Stimulated activated CD4-positive, alpha-beta T cell treated with anti-CD3 and anti-CD28 coated beads, Interleukin-12 subunit alpha, Interleukin-12 subunit beta, amount 100 ng/mL, for 48 hours (primary cell): ENCODE data around the gene KRTAP25-1.

Experiments used
- DNase-seq, 3 donors: peaks; one replicate each; pipeline ENCODE4 v3.0.0-alpha.2; 2020; ENCODE audit warnings: low read depth in 2 of 3, low spot score in 1 of 3

Gene KRTAP25-1

DNA sequence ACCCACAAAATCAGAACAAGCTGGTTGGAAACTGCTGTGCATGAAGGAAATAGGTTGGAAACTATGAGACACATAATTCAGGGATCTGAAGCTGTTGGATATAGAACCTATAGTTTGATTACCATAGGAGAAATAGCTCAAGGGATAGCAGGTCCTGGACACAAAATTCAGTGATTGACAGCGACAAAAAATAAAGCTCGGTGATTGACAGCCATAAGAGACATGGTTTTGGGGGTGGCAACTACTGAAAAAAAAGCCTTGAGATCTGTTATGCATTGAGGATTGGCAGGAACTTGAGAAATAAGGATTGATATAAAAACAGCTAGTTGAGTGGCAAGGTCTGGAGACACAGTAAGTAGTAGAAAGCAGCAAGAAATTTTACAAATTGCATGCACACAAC lies at the start of gene KRTAP25-1:
KRTAP25-1 (minus strand) TSS at position 300 of the 400 bp plus-strand sequence; CDS start at position 276, 24 bp downstream.
- DNase-seq, result no peak

DNA sequence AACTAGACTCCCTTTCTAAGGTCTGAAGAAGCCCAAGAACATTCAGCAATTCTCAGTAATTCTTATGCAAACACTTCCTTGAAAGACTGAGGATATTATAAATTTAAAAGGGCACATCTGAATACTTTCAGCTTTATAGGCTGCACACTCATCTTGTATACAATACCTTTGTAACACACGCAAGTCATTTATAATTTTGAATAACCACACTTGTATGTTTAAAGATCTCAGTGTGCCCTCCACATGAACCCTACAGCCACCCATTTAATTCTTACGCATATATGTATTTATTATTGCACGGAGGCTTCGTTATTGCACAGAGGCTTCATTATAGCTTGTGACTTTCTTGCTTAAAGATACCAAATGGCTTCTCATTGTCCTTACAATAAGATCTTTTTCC lies 49.4 kb upstream of the KRTAP25-1 start:
- no peak for DNase-seq

DNA sequence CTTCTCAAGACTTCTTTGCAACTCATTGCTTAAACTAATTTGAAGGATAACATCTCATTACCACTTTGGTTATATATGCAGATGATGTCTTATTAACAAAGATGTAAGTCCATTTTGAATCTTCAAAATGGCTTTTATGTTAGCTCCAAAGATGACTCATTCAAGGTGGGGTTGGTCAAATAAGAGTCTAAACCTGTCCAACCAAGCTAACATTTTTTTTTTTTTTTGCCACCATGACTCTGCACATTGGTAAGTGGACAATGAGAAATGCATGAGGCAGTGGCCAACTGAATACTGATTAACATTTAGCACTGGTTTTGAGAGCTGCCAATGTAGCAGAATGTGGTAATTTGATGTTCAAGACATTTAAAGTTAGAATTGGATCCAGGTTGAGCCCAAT lies 48.5 kb upstream of the KRTAP25-1 start:
- DNase-seq, result no peak

DNA sequence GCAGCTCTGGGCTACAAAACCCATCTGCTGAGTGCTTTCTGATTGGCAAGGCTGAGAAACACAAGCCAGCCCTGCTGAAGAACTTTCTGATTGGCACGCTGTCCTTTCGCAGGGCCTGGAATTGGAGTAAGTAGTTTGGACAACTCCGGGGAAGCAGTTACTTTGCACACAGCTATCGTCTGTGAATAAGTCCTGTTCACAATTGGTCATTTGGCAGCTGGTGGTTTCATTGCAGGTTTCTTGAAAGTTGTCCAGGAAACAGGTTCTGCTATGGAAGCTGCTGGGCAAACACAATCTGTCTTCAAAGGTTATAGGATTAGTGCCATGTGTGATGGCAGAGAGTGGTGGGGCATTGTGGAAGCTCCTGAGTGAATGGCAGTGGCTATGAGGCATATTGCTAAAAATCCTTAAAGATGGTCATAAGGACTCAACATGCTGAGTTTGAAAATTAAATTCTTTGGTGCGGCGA lies 48.0 kb upstream of the KRTAP25-1 start, which contains the start of gene KRTAP27-1:
KRTAP27-1 (minus strand) TSS at position 419 of the 469 bp plus-strand sequence; CDS start at position 393, 26 bp downstream.
- DNase-seq, result no peak

- DNase-seq, result no peak
These were observed 47.3 kb upstream of the KRTAP25-1 start for GRCh38 chr21:30336596-30336995.

DNA sequence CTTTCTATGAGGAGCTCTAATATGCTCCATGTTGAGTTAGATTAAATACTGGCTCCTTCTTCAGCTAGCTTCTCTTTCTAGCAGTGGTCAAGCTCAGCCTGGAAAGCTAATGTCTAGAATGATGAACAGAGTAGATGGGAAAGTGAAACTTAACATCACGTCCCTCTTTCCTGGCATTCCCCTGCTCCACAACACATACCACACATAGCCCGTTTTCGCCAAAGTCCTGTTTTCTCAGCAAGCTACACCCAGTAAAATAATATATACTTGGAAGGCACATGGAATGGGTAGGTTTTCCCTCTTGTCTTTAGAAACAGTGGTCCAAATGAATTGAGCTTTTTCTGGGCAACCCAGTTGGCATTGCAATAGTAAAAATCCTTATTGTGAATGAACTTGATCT lies 44.4 kb upstream of the KRTAP25-1 start:
- DNase-seq, result no peak

GRCh38 chr21:30332681-30333080 lies 43.4 kb upstream of the KRTAP25-1 start:
- DNase-seq, result no peak

DNA sequence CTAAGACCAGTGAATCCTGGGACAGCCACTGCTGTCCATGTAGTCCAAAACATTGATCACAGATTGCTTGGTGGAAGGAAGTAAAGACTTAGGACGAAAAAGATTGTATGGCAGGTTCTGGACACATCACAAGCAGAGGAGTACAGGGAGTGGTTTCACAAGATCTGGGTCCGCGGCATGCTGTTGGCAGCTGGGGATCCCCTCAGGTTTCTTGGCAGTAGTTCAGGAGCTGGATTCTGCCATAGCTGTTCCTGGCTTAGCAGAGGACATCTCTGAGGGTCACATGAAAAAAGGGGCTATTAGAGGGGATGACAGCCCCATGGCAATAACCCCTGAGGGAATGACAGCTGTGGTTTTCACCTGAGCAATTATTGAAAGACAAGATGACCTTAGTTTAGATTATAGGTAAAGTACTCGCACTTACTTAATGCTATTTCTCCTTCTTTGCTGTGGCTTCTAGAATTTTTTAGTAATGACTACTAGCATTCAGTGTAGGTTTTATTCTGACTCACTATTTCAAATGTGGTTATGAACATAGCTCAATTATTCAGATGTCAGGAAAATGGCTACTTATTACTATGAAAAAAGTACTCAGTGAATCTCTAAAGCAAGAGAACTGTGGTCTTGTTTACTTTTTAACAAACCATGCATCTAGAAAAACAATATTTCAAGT lies 40.0 kb upstream of the KRTAP25-1 start:
- DNase-seq, result no peak

GRCh38 chr21:30326390-30326789 lies 37.1 kb upstream of the KRTAP25-1 start:
- no peak for DNase-seq

DNA sequence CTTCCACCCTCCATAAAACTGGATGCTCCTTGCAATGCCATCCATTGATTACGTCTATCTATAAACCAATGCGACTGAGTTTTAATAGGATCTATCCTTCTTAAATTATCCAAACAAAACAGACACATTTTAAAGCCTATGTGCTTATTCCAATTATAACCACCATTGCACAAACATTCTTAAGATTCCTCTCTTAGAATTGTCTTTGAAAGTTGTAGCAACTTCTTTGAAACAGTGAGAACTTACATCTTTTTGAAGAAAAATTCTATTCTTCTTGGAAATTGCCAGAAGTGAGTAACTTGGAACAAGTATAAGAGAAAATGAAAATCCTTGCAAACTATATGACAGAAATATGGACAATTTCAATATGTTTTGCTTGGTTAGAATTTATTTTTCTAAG lies 30.9 kb upstream of the KRTAP25-1 start, which contains the start of gene KRTAP26-1:
KRTAP26-1 (minus strand) TSS at position 101 of the 400 bp plus-strand sequence. CDS start 280 bp downstream, outside the sequence.
- no peak for DNase-seq

- no peak for DNase-seq
These were observed 26.4 kb upstream of the KRTAP25-1 start for GRCh38 chr21:30315701-30316100.

GRCh38 chr21:30306884-30307283 lies 17.6 kb upstream of the KRTAP25-1 start:
- DNase-seq, result no peak

DNA sequence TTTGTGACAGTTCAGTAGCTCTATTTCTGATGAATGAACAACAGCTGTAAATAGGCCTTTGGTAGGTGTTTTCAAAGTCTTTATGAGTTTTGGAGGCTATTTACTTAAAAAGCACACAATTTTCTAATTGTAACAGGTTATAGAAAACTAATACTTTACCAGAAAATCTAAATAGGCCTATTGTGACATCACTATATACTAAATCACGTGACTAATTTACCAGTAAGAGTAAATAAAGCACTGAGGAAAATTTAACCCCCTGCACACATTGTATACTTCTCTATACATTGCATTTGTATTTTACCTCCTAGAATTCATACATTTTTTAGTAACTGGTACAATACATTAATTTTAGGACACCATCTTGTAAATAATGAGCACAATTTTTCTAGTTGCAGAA lies 15.8 kb upstream of the KRTAP25-1 start:
- DNase-seq, result no peak

- no peak for DNase-seq
These were observed 6.5 kb downstream of the KRTAP25-1 start, which contains the start of gene KRTAP24-1 for GRCh38 chr21:30282850-30283249. TSS of gene KRTAP24-1 (minus strand) at chr21:30282950. CDS start at chr21:30282932, 18 bp downstream.

DNA sequence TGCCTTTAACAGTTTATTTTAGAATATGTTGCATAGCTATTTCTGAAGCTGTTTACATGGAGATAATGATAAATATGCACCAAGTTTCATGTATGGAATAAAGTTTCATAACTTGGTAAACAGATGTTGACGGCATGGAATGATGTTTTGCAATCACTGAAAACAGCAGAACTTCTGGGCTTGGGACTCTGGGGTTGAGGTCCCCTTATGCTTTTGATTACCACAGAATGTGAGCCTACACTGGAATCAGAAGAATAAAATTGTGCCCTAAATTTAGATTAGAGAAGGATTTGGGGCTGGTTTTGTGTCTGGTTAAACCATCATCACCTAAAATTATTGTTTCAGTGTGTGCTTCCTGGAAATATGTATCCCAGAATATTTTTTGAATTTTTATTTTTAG lies 17.7 kb downstream of the KRTAP25-1 start:
- no peak for DNase-seq

- no peak for DNase-seq
These were observed 18.2 kb downstream of the KRTAP25-1 start for GRCh38 chr21:30271156-30271555.

DNA sequence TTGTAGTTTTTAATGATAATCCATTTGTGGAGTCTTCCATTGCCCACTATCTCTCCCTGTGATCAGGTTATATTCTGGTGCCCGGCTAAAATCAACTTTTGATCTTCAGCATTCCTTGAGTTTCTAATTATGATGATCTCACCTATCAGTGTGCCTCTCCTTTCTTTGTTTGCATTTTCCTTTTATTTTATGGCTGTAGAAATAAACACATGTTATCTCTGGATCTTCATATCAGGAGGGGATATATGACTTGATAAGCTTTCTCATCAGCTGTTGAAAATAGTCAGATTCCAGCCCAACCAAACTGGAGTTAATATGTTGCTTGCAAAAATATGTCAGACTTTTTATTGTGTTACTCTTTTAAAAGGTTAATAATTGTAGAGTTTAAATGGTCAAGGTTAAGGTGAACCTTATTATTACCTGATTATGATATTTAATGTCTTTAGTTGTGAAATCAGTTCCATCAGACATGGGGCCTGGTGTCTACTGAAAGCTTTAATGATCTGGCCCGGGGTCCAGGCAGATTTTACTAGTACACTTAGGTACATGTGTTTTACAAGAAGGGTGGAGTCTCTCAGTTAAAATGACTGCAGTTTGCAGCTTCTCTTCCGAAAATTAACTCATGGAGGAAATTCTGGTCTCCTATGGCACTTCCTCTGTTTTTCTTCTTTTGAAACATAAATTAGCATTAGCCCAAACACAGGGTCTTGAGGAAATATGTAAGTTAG lies 19.3 kb downstream of the KRTAP25-1 start:
- DNase-seq, result no peak

- no peak for DNase-seq
These were observed 20.6 kb downstream of the KRTAP25-1 start for GRCh38 chr21:30268608-30269197.

- no peak for DNase-seq
These were observed 31.5 kb downstream of the KRTAP25-1 start for GRCh38 chr21:30257773-30258172.

- DNase-seq, result no peak
These were observed 33.2 kb downstream of the KRTAP25-1 start for GRCh38 chr21:30256100-30256499.

DNA sequence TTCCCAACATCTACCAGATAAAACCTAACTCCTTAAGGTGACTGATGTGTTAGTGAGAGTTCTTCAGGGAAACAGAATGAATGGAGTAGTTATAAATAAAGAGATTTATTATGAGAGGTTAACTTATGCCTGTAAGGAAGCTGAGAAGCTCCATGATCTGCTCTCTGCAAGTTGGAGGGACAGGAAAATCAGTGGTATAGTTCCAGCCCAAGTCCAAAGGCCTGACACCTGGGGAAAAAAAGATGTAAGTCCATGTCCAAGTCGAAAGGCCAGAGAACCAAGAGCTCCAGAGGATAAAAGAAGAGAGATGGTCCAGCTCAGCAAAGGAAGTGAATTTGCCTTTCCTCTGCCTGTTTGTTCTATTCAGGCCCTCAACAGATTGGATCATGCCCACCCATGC lies 33.6 kb downstream of the KRTAP25-1 start:
- no peak for DNase-seq

GRCh38 chr21:30251781-30252180 lies 37.5 kb downstream of the KRTAP25-1 start:
- no peak for DNase-seq
